GM19372 (cell line): ENCODE measurements around the gene CDC20B.

Experiments used
- ATAC-seq: cut with Tn5 transposase; IDR thresholded peaks from one replicate; pipeline ENCODE4 v1.9.1; 2021; ENCODE audit warnings: mild to moderate bottlenecking, low read depth, moderate library complexity; ENCODE audit not compliant: unreplicated experiment

Gene CDC20B, protein sequence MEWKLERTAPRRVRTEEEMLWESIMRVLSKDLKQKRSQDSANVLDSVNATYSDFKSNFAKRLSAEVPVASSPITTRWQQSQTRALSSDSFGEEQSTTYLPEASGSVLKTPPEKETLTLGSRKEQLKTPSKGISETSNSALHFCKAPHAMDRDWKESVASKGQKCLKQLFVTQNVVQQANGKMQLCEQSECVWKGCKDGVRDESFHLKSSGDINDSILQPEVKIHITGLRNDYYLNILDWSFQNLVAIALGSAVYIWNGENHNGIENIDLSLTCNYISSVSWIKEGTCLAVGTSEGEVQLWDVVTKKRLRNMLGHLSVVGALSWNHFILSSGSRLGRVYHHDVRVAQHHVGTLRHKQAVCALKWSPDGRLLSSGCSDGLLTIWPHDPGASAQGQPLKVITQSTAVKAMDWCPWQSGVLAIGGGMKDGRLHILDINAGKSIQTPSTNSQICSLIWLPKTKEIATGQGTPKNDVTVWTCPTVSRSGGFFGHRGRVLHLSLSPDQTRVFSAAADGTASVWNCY

DNA sequence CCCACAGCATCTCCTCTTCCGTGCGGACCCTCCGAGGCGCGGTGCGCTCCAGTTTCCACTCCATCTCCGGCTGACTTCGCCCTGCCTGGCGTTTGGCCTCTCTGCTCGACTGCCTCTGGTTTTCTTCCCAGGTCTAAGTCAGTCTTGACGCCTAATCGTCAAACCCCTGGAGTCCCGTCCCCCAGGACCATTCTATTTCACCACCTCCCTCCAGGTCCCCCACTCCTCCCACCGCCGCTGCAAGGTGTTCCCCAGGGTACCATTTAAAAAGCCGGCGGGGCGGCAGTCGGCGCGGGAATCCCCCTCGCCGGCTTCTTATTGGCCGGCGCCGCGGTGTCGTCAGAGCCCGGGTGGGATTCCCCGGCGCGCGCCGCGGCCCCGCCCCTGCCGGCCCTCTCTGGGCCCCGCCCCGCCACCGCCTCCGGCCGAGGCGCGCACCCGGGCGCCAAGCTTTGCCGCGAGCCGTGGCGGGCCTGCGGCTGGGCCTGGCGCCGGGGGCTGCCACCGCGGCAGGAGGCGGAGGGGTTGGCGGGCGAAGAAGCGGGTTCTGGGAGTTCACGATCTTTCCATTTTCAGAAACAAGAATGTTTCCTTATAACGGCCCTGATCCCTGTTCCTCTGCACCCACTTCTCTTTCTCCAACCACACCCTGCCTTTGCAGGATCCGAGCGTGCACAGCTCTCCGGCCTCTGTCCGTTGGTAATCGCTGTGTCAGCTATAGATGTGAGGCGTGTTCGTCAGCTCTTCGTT lies at the start of gene CDC20B:
CDC20B (minus strand) TSS at position 241 of the 750 bp plus-strand sequence; CDS start at position 64, 177 bp downstream.
- ATAC-seq = peak; percentile 88

DNA sequence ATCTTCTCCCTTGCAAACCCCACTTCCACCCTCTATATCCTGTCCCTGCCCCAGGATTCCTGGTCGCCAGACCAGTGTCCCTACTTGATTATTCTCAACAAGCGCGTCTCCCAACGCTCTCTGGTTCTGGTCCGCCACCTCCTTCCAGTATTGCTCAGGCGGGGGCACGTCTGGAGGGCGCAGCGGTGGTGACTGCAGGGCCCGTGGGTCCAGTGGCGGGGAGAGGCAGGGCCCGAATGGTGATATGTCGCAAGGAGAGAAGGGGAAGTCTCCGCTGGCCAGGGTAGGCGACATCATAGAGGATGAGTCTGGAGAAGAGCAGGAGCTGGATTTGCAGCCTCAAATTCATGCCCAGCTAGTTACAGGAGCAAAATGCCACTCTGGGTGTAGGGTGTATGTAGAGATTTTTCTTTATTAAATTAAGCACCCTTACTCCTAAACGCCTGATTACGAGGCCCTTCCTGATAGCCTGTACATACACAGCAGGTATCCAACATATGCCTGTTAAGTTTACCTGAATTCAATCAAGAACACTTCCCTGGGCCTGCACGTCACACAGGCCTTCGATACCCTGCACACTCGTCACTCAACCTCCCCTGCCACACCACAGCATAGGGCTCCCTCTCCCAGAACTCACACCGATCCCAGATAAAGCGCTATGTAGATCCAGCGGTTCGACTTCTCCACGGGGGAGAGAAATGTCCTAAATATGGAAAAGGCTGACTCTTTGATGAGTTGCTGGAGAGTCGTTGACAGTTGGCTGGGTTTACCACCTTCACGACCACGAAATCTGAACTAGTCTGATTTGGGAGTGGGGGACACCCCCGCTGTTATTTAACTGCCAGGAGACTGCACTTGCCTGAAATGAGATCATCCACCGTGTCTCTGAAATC lies 49.4 kb upstream of the CDC20B start:
- ATAC-seq = no peak

DNA sequence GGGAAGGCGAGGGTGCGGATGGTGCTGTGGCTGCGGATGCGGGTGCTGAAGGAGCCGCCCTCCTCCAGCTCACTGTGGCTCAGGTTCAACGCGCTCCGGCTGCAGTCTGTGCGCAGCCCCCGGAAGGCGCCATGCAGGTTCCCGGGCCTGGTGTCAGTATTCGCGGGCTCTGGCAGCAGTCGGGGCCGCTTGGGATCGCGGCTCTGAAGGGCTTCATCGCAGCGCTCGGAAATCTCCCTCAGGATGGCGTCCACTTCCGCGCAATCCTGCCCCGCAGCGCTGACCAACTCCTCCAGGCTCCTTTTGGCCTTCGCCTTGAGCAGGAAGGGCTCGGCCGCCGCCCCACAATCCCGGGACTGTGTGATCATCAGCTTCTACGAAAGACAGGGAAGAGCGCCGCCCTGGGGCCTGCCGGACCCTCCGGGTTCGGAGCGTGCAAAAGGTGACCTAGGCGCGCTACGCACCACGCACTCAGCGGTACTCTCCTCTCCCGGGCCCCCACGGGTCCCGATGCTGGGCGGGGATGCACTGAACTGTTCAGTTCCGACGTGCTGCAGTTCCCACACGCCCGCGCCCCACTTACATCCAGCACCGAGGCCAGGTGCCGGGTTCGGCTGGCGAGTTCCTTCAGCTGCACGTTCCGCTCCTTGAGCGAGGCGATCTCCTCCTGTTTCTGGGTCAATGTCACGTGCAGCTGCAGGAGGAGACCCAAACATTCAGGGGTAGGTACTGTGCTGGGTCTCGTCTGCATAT lies 47.6 kb upstream of the CDC20B start:
- no peak for ATAC-seq

DNA sequence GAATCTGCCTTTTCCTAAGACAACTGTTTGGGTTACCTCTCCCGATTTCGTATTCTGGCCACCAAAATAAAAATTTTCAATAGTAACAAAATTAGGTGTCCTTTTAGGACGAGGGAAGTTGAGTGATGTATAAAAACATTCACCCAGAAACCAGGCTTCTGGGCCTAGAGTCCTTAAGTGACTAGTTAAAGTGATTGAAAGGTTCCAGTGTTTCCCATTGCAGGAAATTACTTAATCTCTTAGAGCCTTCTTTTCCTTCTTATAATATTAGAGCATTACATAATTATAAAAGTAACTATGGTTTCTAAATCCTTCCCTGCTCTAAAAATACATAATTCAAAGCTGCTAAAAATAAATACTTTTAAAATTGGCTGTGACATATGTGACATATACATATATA lies 46.8 kb upstream of the CDC20B start:
- ATAC-seq = no peak

DNA sequence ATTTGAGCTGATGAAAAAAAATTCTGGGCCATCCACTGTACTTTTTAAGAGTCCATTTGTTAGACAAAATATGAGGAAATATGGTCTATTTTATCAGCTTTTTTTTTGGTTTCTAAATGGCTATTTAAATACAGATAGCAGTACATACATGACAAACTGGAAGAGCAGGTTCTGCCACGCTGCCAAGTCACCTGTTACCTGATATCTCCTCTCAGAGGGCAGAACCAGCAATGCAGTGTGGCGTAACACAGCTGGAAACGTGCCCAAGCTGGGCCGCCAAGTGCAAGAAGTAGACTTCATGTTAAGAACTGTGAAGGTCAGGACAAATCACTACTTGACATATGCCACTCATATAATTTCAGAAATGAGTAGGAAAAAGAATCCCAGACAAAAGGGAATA lies 46.0 kb upstream of the CDC20B start:
- no peak for ATAC-seq

DNA sequence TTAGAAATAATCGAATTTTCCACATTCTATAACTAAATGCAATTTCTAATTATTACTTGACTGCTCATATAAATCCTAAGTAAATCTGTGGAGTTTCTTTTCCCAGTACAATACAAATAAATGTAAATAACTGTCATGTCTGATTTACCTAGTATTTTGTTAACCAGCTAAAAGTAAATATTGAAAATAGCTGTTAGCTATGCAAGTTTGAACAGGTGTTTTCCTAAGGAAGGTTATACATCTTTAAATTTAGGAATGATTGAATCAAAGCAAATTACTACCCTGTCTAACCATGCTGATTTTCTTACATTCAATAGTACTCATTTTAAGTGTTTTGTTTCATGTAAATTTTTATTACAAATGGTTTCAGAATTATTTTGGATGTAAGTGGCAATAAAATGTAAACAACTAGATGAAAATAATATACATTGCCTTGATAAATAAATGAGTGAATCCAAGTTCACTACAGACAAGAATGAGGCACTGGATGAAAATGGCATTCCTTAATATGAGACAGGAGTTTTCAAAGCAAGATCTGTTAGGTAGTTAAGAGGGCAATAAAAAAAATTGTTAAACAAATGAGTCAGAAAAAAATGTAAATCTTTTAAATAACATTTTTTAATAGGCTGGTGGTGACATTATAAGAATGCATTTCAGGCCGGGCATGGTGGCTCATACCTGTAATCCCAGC lies 38.4 kb upstream of the CDC20B start:
- ATAC-seq = no peak

DNA sequence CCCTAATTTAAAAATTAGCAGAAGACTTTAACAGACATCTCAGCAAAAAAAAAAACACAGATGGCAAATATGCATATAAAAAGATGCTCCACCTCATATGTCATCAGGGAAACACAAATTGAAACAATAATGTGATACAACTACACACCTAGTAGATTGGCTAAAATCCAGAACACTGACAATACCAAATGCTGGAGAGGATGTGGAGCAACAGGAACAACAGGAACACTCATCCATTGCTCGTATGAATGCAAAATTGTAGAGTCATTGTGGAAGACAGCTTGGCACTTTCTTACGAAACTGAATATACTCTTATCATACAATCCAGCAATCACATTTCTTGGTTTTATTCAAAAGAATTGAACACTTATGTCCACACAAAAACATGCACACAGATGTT lies 32.0 kb upstream of the CDC20B start:
- no peak for ATAC-seq

DNA sequence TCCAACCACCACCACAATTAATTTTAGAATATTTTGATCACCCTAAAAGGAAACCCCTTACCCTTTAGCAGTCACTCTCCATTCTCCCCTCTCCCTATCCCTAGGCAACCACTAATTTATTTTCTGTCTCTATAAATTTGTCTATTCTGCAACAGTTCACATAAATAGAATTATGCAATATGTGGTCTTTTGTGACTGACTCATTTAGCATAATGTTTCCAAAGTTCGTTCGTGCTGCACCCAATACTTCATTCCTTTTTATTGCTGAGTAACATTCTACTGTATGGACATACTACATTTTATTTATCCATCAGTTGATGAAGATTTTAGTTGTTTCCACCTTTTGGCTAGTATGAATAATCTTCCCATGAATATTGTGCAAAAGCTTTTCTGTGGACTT lies 18.2 kb upstream of the CDC20B start:
- no peak for ATAC-seq

DNA sequence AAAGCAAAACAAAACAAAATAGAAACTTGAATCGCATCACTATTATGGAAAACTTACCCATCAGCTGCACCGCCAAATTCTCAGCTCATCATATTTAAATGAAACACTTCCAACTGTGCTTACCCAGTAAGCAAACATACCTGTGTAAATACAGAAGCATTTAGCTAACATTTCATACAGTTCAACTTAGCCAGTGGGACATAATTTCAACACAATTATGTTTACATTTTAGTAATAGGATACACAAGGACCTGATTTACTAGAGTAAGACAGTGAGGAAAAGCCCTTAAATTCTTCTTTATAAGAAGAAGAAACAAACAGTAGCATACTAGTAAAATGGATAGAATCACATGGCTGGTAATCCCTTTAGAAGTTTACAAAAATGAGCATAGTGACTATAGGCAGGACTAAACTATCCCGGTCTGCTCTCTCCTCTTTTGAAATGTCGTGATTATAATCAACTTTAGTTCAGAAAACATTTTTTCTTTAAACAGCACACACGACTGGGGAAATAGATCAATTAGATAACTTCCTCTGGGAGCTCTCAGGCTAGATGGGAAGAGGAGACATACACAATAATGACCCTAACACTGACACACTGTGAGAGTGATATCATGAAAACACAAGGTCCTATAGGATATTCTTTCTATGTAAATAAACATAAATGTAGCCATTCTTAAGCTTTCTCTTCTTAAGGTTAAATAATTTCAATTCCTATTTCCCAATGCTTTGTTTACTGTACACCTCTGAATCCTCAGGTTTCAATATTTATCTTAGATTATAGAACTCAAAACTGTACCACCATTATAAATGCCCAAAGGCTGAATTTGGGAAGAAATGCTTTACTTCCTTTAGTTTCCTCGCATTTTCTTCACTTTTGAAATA lies 15.9 kb upstream of the CDC20B start:
- no peak for ATAC-seq

DNA sequence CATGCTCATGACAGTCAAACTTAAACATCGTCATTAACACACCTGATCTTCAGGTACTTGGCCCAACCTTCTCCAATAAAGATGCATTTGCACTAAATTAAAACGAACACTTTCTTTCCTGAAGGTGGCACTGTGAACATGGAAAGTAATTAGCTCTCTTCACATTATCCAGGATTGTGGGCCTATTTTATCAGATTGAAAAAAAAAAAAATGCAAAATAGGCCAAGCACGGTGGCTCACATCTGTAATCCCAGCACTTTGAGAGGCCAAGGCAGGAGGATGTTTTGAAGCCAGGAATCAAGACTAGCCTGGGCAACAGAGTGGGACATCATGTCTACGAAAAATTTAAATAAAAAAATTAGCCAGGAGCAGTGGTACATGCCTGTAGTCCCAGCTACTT lies 14.4 kb upstream of the CDC20B start:
- ATAC-seq = no peak

DNA sequence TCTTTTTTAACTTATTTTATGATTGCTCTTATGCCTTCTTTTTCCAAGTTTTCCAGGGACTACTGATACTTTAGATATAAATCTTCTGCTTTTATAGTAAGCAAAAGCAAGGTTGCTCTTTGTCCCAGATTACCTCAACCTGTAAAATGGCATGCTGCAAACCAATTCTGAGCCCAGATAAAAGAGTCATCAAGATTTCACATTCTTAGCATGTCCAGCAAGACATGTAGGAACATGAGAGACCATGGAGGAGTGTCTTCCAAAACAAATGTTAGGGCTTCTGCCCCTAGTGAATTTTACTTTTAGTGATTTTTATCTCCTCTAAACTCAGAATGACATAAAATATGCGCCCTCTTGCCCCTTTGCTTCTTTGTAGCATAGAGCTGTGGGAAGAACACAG lies 7.0 kb upstream of the CDC20B start:
- no peak for ATAC-seq

DNA sequence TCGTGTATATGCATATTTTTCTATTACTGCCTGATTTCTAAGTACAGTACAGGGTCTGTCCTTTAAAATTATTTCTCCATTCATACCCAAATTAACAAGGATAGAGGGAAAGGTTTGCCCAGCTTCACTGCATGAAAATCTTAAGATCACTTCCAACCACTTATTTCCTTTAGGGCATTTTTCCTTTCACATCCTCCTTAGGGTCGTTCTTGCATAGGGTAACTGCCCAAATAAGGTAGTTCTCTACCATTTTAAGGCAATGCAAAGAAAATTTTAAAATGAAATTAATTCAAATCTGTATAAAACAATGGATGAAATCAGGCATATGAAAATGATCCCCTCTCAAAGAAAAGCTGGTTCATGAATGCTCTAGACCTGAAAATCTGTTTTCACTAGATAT lies 4.1 kb upstream of the CDC20B start:
- no peak for ATAC-seq

DNA sequence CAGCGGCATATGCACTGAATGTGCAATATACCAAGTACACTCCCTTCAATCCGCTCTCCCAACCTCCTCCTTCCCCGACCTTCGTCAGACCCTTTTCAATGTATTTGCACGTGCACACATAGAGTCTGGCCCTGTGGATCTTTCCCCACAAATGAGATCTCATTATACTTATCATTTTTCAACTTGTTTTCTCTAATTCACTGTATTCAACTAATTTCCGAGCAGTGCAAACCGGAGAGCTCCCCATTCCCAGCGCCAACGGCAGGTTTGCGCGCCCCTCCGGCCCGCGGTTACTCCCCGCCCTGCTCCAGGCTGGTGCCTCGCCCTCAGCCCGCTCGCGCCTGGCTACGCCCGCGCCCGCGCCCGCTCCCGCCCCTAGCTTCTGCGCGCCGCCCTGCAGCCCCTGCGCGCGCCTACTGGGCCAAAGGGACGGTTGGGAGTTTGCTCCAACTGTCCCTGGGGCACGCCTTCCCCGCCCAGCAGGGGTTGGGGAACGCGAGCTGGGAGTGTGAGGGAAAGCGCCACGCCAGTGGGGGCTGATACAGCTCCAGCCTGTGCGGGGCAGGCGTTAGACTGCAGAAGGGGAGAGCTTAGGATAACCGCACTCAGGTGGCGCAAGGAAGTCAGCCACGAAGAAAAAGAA lies 3.3 kb upstream of the CDC20B start:
- ATAC-seq = no peak

DNA sequence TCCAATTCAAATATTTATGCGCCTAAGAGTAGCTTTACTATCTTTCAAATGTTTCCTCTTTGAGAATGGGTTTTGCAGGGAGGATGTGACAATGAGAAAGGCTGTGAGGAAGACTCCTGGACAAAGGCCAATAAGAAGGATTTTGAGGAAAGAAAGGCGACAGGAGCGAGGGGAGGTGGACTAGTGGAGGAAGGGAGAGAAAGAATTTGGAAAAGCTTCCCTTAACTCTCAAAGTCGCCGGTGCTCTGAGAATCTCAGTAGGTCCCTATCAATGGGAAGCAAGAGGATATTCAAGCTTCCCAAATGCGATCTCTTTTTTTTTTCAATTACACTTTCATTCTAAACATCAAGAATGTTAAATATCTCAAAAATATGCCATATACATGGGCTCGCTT lies 2.8 kb upstream of the CDC20B start:
- ATAC-seq = no peak

DNA sequence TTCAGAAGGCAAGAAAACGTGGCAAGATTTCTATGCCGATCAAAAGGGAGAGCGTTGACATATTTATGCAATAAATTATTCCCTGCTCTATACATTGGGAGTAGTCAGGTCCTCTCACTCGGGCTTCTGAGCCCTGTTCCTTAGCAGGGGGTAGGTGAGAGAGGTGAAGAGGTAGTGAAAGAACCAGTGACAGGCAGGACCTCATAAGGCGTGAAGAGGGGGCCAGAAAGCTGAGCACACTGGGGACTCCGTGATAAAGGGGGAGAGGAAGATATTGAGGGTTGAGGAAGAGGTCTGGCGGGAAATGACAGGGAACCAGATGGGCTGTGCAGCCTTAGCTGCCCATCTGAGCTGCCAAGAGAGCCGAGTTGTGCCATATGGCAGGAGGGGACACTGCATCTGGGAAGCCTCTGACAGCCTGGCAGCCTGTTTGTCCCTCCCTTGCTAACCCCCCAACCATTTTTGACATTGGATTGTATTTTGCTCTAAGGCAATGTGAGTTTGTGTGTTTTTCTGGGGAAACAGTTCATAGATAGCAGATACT lies 782 bp upstream of the CDC20B start:
- ATAC-seq = peak; percentile 3

DNA sequence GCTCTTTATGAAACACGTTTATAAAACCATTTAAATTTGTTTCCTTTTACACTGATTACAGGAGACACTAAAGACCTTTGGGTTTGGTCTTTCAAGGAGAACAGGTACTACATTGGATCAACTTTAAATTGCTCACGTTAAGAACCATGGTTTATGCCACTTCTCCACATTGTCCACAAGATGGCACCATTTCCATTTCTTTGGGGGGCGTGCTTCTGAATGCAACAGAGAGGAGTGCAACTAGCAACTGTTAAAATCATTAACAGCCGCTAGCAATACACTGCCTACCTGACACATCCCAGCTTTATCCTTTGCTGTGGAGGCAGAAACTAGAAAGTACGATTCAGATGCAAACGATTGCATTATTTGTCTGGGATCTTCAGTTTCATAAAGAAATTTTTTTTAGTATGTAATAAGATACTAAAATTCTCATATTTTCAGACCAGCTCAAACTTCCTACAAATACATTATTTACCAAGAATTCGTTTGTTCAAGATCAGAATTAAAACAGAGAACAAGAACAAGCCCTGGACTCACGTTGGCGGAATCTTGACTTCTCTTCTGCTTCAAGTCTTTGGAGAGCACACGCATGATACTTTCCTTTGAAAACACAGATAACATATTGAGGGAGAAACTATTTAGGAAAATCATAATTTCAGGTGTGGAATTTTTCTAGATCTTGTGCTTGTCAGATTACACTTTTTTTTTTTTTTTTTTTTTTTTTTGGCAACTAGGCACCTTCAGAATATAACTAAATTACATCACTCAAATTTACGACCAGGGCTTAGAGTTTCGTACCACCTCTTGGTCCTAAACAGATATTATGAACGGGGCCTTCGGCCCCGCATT lies 702 bp downstream of the CDC20B start:
- peak; percentile 47 for ATAC-seq

DNA sequence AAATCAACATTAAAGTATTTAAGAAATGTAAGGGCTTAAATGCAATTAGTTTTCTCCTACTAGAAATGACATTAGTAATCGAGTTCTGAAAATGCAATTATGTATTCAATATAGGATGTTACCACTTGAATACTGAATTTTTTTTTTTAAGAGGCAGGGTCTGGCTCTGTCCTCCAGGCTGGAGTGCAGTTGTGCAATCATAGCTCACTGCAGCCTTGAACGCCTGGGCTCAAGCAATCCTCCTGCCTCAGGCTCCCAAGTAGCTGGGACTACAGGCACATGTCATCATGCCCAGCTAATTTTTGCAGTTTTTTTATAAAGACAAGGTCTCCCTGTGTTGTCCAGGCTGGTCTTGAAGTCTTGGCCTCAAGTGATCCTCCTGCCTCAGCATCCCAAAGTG lies 1.5 kb downstream of the CDC20B start:
- ATAC-seq = no peak
